ENCODE measurements around the gene LHX5.

The LHX5 gene

DNA sequence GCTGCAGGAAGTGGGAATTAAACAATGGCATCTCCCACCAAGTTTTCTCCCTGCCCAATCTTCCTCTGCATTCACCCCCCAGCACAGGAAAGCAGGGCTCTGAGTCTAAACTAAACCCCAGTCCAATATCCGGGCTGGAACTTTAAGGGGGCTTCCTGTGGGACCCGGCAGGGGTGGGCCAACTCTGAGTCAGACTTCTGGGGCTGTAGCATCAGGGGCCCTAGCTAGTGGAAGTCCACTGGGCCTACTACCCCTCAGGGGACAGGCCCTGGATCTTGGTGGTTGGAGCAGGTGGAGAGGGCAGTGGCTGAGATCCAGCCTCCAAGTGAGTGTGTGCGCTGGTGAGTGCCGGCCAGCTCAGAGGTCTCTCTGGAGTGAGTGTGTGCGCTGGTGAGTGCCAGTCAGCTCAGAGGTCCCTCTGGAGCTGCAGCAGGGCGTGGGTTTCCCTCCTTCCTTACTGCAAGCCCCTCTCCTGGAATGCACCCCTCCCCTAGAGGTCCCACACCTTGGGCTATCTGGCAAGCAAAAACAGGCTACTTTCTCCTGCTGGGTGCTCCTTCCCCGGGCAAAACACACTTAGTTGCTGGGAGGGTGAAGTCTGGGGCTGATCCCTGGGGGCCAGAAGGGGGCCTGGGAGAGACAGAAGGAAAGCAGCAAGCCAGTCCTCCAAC lies 5.6 kb upstream of the LHX5 start:
- no peak for DNase-seq

DNA sequence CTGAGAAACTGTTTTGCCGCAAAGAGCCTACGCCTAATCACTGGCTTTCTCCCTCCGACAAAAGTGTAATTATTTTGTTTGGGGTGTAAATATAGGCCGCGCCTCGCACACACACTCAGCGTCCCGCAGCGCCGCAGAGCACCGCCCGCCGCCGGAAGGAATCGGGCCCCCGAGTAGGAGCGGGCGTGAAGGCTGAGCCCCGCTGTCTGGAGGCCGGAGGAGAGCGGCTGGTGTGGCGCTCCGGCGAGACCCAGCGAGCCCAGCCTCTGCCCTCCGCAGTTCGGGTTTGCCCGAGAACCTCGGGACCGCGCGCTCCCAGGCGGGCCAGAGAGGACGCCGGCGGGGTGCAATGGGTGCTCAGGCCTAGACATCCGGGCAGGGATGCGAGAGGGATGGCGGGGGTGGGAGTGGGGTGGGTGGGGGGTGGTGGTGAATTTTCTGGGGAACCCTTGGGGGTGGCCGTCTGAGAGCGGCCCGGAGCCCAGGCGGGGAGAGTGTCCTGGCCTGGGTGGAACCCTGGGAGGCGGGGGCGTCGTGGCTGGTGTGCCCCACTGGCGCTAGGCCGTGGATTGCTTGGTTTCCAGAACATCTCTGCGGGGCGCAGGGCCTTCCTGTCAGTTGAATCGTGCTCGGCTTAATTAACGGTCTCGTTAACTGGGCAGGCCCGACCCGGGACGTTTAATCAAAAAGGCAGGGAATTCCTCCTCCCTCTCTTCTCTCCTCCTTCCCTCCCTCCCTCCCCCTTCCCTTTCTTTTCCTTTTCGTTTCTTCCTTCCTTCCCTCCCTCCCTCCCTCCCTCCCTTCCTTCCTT lies 4.7 kb upstream of the LHX5 start:
- DNase-seq = no peak

DNA sequence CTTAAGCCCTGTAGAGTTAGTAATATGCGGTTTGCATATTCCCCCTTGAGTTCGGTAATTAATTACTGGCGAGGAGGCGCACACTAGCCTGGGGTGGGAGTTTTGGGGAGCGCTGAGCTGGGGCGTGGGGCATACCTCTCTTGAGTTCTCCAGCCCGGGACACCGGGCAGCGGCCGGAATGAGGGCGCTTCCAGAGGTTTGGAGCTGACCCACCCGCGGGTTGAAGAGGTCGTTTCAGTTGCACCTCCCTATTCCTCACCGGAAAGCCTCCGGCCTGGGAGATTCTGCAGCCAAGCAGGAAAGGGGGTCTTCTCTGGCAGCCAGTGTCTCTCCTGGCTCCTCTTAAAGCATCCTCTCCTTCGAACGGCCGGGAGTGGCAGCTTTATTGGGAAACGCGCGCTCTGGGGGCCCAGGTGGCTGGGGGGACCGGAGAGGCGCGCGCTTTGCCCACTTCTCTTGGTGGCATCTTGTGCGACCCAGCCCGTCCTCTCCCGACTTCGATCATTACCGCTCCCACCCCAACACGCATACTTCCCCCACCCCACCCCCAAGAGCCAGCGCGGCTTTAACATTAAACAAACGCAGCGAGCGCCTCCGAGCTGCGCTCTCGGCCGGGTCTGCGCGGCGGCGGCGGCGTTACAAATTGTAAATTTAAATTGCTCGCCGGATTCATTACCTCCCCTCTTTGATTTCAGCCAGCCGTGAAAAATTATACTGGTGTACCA lies 3.9 kb upstream of the LHX5 start:
- DNase-seq = no peak

DNA sequence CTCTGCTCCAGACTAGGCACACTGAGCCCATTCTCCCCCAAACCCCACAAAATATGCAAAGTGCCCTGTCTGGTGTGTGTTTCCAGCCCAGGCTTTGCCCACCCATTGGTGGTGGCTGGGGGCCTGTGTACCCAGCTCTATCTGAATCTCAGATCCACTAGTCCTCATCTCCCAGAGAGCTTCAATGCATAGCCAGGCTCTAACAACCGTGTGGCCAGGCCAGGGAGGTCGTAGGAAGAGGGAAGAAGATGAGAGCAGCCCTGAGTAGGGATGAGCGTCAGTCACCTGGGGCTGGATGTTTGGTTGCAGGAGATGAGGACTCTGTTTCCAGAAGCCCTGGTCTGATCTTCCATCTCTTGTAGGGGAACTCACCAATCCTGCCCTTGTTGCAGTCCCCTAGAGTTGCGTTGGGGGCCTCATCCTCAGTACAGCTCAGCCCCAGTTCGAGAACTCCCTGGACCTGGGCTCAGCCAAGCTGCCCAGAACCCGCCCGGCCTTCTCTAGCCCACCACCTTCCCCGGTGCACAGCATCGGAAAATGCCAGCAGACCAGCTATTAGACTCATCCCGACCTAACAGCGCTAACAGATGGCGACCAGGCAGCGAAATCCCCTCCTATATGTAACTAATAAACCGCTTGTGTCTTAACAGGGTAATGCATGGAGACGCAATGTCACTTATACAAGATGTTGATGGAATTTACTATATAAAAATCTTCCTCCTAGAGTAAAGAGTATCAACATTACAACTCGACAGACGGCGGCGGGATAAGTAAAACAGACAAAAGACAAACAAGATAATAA lies 3.2 kb upstream of the LHX5 start:
- no peak for DNase-seq

DNA sequence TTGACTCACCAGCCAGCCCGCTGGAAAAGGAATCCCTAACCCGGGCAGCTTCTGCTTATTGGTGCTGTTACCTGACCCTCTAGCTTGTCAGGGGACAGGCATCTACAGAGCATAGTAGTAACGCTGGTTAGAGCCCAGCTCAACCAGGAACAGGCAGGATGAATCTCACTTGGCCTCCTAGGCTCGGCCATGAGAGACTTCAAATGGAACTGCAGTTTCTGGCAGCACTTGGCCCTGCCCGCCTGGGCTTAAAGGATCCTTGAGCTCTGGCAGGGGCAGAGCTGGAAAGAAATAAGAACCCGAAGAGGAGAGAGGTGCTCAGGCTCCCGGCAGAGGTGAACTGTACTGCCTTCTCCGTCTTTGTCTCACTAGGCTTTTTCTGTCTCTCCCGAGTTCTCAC lies 2.3 kb upstream of the LHX5 start:
- DNase-seq = no peak

DNA sequence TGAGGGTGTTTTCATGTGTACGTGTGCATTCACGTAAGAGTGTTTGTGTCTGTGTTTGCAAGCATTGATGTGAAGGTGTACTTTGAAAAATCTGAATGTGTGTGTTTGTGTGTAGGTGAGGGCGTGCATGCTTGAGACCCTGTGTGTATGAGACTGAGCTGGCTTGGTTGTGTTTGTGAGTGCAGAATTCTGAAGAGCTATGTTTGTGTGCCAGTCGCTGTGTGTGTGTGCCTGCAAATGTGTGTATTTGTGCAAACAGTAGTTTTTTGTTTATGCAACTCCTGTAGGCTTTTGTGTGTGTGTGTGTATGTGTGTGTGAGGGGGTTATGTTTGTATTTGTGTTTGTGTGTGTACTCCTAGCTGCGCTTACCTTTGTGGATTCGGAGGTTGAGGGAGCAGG lies 1.7 kb upstream of the LHX5 start:
- no peak for DNase-seq

DNA sequence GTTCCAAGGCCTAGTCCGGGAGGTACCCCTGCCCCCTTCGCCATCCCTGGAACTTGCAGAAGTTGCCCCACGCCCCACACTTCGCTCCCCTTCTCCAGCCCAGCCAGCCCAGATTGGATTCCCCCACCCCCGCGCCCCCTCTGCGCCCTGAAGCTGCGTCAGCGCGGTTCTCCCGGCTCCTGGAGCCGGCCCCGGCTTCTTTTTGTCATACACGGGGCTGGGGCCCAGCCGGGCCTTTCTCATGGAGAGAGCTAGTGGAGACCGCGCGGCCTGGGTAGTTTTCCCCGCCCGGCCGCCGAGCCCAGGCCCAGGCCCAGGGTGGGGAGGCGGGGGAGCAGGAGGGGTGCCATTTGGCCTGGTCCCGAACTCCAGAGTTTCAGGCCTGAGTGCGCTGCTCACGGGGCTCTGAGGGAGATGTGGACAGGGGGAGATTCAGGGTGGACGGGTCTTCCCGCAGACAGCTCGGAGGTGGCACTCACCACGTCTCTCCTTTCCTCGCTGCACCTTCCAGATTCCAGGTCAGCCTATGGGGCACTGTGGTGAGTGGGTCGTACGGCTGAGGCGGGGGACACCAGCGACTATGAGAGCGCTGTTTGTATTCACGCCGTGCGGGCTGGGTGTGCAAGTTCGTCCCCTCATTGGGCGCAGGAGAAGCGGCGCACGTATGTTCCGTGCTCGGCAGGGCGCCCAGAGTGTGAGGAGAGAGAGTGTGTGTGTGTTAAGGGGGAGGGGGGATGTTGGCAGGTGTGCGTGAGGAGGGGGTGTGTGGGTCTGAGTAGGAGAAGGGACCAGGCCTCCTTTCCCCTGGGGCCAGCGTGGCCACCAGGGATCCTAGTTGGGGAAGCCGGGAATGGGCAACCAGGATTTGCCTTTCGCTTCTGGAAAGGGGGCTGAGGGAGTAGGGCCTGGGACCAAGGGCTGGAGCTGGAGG lies 785 bp upstream of the LHX5 start:
- DNase-seq = no peak

DNA sequence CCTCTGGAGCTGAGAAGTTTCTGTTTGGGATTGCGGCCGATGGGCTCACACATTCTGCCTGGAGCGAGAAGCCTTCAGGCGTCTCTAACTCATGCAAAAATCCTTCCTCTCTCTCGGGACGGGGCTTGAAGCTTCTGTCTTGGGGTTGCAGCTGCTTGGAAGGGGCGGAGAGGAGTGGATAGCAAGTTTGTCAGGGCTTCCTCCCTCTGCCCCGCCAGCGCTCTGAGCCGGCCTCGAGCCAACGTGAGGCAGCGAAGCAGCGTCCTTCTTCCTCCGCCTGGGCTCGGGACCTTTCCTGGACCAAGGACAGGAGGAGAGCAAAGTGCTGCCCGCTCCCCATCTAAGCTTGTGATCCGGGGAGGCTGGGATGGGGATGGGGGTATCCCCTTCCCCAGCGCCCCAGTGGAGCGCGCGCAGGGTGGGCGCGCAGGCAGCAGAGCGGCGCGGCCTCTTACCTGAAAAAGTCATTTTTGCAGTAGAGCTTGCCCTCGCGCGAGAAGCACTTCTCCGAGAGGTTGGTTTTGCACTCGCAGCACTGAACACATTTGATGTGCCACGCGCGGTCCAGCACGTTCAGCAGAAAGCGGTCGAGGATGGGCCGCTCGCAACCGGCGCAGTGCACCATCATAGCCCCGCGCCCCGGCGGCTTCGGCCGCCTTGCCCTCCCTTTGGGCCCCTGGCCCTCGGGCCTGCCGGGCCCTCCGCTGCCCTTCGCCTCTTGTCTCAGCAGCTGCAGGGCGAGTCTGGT lies 626 bp downstream of the LHX5 start:
- DNase-seq = no peak

DNA sequence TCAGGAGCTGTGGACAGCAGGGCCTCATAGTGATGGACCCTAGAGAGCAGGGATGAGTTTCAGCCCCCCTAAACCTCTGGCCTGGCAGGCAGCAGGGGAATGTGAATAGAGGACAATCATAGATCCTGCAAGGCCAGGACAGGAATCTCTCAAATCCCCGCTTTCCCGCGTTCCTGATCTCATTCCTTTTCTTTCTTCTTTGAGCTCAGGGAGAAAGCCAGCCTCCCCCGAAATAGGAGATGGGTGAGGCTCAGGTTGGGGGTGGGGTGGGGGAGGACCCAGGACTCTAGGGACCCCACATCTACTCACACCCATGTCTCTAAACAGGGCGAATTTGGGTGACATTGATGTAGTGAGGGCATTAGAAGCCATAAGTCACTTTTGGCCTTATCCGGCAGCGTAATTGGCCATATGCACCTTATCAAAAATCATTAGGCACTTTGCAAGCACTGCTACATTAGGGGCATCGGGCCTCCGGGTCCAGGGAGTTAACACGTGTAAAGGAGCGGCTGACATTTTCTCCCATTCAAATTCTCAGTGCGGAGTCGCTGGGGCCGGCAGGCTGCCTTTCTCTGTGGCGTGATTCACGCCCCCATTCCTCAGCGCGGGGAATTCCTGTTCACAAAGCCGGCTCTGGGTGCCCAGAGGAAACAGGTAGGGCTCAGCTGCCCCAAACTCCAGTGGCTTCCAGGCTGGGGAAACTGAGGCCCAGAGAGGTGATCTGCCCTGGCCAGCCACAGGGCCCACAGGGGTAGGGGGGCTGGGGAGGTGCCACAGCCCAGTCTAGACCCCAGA lies 1.5 kb downstream of the LHX5 start:
- no peak for DNase-seq

DNA sequence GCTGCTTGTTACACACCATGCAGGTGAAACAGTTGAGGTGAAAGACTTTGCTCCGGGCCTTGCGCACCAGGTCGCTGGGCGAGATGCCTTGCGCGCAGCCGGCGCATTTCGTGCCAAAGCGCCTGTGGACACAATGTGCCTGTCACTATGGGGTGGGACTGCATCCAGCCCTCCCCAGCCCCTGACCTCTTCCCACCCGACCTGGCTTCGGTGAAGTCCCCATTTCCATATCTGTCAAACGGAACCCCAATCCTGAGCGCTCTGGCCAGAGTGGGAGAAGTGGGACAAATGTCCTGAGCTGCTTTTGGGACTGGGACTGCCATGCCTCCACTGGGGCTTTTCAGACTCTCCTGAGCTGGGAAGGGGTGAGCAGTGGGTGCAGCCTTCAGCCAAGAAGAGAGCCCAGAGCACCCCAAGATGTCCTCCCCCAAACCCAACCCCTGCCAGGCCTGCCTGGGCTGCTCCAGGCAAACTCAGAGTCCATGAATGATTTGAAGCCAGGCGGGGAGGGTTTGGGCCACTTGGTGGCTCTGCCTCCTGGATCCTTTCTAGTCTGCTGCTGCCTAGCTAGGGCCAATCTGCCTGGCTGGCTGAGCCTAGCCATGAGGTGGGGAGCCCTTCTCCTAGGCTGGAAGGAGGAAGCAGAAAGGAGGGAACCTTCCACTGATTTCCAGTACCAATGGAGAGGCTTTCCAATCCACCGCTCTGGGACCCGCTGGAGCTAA lies 2.3 kb downstream of the LHX5 start:
- no peak for DNase-seq

DNA sequence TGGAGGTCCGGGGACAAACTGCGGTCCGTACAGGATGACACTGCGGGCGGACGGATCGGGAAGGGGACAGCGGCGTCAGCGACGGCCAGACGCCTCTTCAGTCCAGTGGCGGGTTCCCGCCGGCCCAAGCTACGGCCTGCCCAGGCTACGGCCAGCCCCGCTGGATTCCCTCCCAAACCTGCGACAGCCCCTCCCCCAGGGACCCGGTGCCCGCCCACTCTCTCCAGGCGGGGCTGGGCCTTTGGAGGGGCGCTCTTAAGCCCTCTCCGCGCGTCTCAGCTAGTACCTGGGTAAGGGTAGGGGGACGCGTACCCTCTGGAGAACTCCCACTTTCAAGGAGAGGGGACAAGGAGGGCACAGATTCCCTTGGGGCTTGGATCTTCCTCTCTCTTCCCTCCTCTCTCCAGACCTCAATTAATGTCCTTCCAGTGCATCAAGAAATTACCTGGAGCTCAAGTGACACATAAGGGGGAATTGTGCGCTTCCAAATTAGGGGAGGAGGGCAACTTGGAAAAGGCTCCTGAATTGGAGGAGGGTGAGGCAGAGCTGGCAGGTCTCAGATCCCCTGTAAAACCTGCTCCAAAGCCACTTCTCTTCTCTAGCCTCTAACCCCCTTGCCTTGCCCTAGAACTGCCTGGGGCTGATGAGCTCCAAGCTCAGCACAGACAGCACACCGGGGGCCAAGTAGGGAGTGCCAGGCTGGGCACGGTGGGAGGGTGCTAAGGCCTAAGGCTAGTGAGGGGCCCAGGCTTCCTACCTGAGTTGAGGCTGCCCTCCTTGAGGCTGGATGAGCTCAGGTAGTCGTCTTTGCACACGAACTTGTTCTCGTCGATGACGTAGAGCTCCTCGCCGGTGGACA lies 3.1 kb downstream of the LHX5 start:
- DNase-seq = no peak

DNA sequence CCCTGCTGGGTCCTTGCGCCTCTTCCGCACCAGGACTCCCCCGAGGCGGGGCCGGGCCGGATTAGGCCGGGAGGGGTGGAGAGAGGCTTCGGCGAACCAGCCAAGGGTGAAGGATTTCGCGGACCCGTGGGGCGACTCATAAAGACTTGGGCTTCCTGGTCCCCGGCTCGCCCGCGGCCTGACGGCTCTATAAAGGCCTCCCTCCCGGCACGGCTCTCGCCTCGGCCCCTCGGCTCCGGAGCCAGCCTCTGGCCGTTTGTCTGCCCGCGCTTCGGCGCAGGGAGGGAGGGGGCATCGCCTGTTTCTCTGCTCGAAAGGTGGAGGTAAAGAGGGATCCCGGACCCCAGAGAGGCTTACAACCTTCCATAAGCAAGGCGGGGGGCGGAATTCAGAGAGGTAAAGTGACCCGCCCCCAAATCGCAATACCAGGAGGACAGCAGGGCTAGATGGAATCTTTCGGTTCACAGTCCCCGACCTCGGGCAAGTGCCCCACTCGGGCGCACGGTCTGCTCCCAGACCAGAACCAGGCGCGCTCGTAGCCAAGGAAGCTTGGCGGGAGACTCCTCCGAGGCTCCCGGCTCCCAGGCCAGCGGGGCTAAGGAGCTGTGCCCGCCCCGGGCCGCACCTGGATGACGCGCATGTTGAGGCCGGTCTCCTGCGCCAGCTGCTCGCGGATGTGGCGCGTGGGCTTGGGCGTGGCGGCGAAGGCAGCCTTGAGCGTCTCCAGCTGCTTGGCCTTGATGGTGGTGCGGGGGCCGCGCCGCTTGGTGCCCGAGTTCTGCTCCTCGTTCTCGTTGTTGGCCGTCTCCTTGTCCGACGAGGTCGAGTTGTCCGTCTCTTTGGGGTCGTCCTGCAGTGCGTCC lies 3.9 kb downstream of the LHX5 start:
- no peak for DNase-seq

DNA sequence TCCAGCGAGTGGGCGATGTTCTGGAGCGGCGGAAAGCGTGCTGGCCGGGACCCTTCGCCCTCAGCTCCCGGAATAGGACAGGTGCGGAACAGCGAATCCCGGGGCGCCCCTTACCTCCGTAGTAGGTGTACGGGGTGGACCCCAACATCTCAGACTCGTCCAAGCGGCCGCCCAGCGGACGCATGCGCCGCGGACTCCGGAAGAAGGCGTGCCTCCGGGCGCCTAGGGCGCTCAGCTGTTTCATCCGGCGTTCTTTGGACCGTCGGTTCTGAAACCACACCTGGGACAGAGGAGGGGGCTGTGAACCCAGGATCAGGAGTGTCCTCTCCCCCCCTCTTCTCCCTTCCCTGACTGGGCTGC lies 4.5 kb downstream of the LHX5 start:
- no peak for DNase-seq

DNA sequence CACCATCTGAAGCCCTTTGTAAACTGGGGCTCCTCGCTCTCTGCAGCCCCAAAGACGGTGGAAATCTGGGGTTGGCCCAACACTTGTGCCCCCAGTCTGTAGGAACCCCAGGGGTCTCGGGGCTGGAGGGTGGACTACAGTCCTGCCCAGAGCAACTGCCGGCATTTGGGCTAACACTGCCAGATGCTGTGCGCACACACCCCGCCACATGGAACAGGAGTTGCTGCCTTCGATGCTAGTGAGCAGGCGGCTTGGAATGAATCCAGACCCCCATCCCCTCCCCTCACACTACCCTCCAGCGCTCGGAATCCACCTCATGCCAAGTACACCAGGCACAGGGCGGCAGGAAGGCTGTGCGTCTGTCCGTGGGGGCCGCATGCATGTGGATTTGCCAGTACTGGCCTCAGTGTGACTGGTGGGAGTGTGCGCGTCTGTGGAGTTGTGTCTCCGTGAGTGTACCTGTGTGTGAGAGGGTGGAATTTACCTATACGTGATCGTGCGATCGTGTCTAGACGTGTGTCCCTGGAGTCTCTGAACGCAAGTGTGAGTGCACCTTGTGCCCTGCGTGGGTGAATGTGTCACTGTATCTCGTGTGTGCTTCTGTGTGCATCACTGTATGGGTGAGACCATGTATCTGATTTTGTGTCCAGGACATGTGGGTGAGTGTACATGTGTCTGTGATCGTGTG lies 5.1 kb downstream of the LHX5 start:
- DNase-seq = no peak

DNA sequence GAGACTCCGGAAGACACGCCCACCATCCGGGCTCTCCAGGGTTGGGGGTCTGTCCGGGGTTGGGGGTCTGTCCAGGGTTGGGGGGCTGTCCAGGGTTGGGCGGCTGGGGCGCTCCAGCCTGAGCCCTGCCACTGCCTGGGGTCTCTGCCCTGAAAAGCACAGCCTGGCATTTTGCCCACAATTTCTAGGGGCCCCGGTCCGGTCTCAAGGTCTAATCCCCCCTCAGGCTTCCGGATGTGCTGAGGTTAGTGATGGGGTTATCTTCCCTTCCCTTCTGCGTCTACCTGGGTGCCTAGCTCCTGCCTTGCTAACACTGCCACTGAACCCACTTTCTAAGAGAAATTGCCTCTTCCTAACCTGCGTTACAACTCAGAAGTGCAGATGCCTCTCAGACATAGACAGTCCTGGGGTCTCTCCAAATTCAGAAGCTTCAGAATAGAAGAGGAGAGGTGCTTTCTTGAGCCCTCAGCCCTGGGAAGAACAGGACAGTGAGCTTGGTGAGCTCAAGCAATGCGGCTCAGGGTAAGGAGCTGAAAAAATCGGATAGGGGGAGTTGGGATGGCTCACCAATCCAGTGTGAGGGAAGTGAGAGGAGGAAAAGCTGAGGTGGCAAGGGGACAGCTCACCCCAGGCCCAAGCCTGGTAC lies 5.7 kb downstream of the LHX5 start:
- no peak for DNase-seq

Data from hippocampal formation (tissue), 2 donors.